Common myeloid progenitor, CD34-positive (primary cell): ENCODE results near the gene COG5.

Source experiments
- CTCF ChIA-PET: fragments of 350-600 bp; sonication (Branson Sonifier 250); formaldehyde crosslinking; loops from one replicate; lab custom pipeline; 2021; ENCODE audit warnings: antibody characterized with exemption; lab: Charles Lee
- POLR2A ChIA-PET: fragments of 350-600 bp; sonication (Branson Sonifier 250); formaldehyde crosslinking; loops from one replicate; lab custom pipeline; 2021; ENCODE audit warnings: antibody characterized with exemption; lab: Charles Lee
- DNase-seq, 3 donors: peaks; one replicate each; pipeline versions ENCODE4 v3.0.0 to v3.0.0-alpha.2; 2013
- H3K27ac ChIP-seq, 2 experiments: 1 replicate in 1 of 2; 2 replicates in 1 of 2; pipeline ENCODE4 v1.7.0; 2013; ENCODE audit warnings: inconsistent platforms in 2 of 2, low read length in 2 of 2, mild to moderate bottlenecking in 2 of 2, low read depth in 1 of 2, moderate library complexity in 1 of 2; ENCODE audit not compliant: severe bottlenecking in 2 of 2, insufficient read depth in 1 of 2, poor library complexity in 1 of 2
- H3K27me3 ChIP-seq, 5 experiments: replicated peaks in 2 of 5; 1 replicate in 3 of 5; 2 replicates in 2 of 5; pipeline versions ENCODE4 v1.6.1 to v1.7.0; 2013; ENCODE audit warnings: low read length in 4 of 5, mild to moderate bottlenecking in 2 of 5, moderate library complexity in 2 of 5, inconsistent platforms in 1 of 5; ENCODE audit not compliant: insufficient read depth in 5 of 5, control insufficient read depth in 4 of 5
- H3K36me3 ChIP-seq, 4 experiments: 1 replicate in 2 of 4; 2 replicates in 2 of 4; pipeline versions ENCODE4 v1.6.1 to v1.7.0; 2013; ENCODE audit warnings: low read length in 3 of 4, control low read depth in 1 of 4, mild to moderate bottlenecking in 1 of 4; ENCODE audit not compliant: control insufficient read depth in 4 of 4, insufficient read depth in 4 of 4
- H3K4me1 ChIP-seq, 4 experiments: 1 replicate in 3 of 4; 2 replicates in 1 of 4; pipeline versions ENCODE4 v1.6.1 to v1.7.1; 2013; ENCODE audit warnings: low read length in 3 of 4, mild to moderate bottlenecking in 3 of 4, control low read depth in 1 of 4, inconsistent platforms in 1 of 4, moderate library complexity in 1 of 4; ENCODE audit not compliant: control insufficient read depth in 4 of 4, insufficient read depth in 4 of 4; ENCODE audit errors: control extremely low read depth in 1 of 4
- H3K4me3 ChIP-seq, 7 experiments: 1 replicate in 4 of 7; 2 replicates in 3 of 7; pipeline versions ENCODE4 v1.5.1 to v1.7.0; 2013; ENCODE audit warnings: mild to moderate bottlenecking in 7 of 7, low read length in 6 of 7, moderate library complexity in 6 of 7, inconsistent platforms in 2 of 7, low read depth in 2 of 7, control low read depth in 1 of 7; ENCODE audit not compliant: insufficient read depth in 4 of 7, control insufficient read depth in 1 of 7; ENCODE audit errors: extremely low read depth in 1 of 7
- H3K9me3 ChIP-seq, 5 experiments: 1 replicate in 4 of 5; 2 replicates in 1 of 5; pipeline versions ENCODE4 v1.6.1 to v1.7.1; 2013; ENCODE audit warnings: low read length in 4 of 5, mild to moderate bottlenecking in 2 of 5, inconsistent platforms in 1 of 5, low read depth in 1 of 5, moderate library complexity in 1 of 5; ENCODE audit not compliant: control insufficient read depth in 4 of 5, insufficient read depth in 2 of 5; ENCODE audit errors: control extremely low read depth in 1 of 5
- WGBS: methylation state at CpG from one replicate; pipeline ENCODE4 v1.1.5; 2013; ENCODE audit not compliant: insufficient coverage; 5-methylcytosine and 5-hydroxymethylcytosine counted together

COG5 gene

GRCh38 chr7:107262857-107263256, 300.9 kb downstream of the COG5 start:
- no peaks in the 10 kb centered on the region for H3K4me1 ChIP-seq
- no peak overlapping the region for H3K27ac ChIP-seq
- H3K36me3 ChIP-seq: no peaks in the 10 kb centered on the region
- POLR2A ChIA-PET: no interaction called here
- no peak for DNase-seq
- H3K4me3 ChIP-seq: no peak overlapping the region
- H3K27me3 ChIP-seq: no peaks in the 10 kb centered on the region
- H3K9me3 ChIP-seq: no peaks in the 10 kb centered on the region
- no CpG with 5 or more reads among the region's 2 CpGs for WGBS
- CTCF ChIA-PET: interaction anchor here (0.6 kb wide), 1 partner anchor 302 kb away, joined by 3 read pairs; no protein-coding TSS in a partner anchor

DNA sequence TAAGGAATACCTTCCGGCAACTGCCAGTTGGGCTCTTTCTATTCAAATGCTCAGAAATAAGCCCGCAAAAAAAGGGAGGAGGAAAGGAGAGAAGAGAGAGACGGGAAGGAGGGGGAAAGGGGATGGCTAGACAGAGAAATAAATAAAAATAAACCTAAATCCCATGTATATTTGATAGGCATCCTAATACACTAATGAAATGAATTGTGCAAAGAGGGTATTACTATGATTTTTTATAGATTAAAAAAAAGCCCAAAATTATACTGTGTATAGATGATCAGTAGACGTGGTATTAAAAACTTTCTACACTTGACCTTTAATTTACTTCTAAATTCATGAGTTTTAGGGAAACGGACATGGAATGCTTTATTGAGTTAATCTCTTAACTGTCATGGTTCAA, 305.0 kb downstream of the COG5 start:
- H3K27me3 ChIP-seq: no peaks in the 10 kb centered on the region
- WGBS: 100% methylated on average over 1 of the region's 5 CpGs
- ChIA-PET POLR2A (no interaction called here), CTCF (no interaction called here)
- no peaks in the 10 kb centered on the region for H3K36me3 ChIP-seq
- no peaks in the 10 kb centered on the region for H3K4me1 ChIP-seq
- no peak for DNase-seq
- no peaks in the 10 kb centered on the region for H3K9me3 ChIP-seq
- no peak overlapping the region for H3K4me3 ChIP-seq
- no peak overlapping the region for H3K27ac ChIP-seq

- H3K4me3 ChIP-seq: no peak overlapping the region
- H3K27me3 ChIP-seq: no peaks in the 10 kb centered on the region
- POLR2A ChIA-PET: no interaction called here
- WGBS: no CpG with 5 or more reads among the region's 4 CpGs
- no peaks in the 10 kb centered on the region for H3K4me1 ChIP-seq
- no peaks in the 10 kb centered on the region for H3K9me3 ChIP-seq
- no peaks in the 10 kb centered on the region for H3K36me3 ChIP-seq
- DNase-seq: no peak
- CTCF ChIA-PET: no interaction called here
- H3K27ac ChIP-seq: no peak overlapping the region
Observed at GRCh38 chr7:107255602-107256001, 308.1 kb downstream of the COG5 start.

DNA sequence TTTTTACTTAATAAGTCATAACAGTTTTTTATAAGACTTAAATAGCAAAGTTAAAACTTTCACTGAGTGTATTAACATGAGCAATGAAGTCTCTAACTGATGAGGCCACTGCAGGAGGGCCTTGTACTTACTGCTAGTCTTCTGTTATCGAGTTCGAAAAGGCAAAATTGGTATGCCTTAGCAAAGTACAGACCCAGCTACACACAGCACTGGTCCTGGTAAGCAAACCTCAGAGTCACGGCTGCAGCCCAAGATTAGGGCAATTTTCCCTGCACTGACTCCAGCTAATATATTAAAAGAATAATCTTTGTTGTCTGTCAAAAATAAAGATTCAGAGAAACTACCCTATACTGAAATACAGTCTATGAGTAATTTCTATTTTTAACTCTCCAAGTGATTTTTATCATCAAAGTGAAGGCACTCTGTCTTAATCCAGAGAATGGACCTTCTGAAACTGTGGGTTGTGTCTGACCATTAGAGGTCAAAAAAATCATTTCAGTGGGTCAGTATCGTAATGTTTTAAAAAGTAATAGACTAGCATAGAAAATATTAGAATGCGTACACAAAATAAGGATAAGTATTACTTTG, 309.2 kb downstream of the COG5 start:
- H3K9me3 ChIP-seq: peaks cover 0 to 1% (median 0%) of the 10 kb centered on the region in 5 experiments
- H3K36me3 ChIP-seq: peaks cover 0 to 4% (median 2%) of the 10 kb centered on the region in 4 experiments
- ChIA-PET POLR2A (no interaction called here), CTCF (no interaction called here)
- no peak overlapping the region for H3K27ac ChIP-seq
- no peak overlapping the region for H3K4me3 ChIP-seq
- H3K27me3 ChIP-seq: no peaks in the 10 kb centered on the region
- WGBS: 100% methylated on average over 2 of the region's 5 CpGs
- no peaks in the 10 kb centered on the region for H3K4me1 ChIP-seq
- no peak for DNase-seq

DNA sequence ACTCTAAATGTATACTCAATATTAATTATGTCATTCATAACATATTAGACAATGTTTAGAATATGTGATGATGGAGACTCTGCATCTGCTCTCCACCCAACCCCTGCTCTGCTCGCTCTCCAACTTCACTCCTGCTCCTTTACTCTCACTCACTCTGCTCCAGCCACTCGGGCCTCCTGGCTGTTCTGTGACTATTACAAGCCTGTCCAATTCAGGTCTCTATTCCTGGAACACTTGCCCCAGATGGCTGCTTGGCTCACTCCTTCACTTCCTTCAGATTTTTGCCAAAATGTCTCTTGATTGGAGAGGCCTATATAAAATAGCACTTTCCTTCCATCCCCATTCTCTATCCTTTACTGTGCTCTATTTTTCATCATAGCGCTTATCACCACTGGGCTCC, 310.1 kb downstream of the COG5 start:
- 100% methylated on average over 2 of the region's 3 CpGs for WGBS

DNA sequence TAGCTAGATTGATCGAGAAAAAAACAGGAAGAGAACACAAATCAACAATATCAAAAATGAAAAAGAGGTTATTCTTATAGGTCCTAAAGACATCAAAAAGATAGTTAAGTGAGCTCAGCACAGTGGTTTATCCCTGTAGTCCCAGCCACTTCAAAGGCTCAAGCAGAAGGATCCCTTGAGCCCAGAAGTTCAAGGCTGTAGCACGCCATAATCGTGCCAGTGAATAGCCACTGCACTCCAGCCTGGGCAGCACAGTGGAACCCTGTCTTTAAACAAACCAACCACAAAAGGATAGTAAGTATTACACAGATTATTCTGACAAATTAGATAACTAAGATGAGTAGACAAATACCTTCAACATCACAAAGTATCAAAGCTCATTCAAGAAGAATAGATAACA, 311.8 kb downstream of the COG5 start:
- H3K4me3 ChIP-seq: no peak overlapping the region
- DNase-seq: no peak
- no CpG with 5 or more reads among the region's 3 CpGs for WGBS
- no peaks in the 10 kb centered on the region for H3K4me1 ChIP-seq
- H3K36me3 ChIP-seq: peaks cover 5 to 19% (median 7%) of the 10 kb centered on the region in 4 experiments
- H3K27ac ChIP-seq: no peak overlapping the region
- POLR2A ChIA-PET: no interaction called here
- CTCF ChIA-PET: no interaction called here
- peaks cover 0 to 1% (median 0%) of the 10 kb centered on the region in 5 experiments for H3K9me3 ChIP-seq
- H3K27me3 ChIP-seq: no peaks in the 10 kb centered on the region

More for the DNA sequence above, 310.1 kb downstream of the COG5 start:
- Histone ChIP-seq H3K4me1 (no peaks in the 10 kb centered on the region), H3K9me3 (peaks cover 0 to 1% (median 0%) of the 10 kb centered on the region in 5 experiments), H3K4me3 (no peak overlapping the region), H3K27ac (no peak overlapping the region), H3K27me3 (no peaks in the 10 kb centered on the region), H3K36me3 (peaks cover 0 to 5% (median 2%) of the 10 kb centered on the region in 4 experiments)
- ChIA-PET POLR2A (no interaction called here), CTCF (no interaction called here)
- DNase-seq: no peak

DNA sequence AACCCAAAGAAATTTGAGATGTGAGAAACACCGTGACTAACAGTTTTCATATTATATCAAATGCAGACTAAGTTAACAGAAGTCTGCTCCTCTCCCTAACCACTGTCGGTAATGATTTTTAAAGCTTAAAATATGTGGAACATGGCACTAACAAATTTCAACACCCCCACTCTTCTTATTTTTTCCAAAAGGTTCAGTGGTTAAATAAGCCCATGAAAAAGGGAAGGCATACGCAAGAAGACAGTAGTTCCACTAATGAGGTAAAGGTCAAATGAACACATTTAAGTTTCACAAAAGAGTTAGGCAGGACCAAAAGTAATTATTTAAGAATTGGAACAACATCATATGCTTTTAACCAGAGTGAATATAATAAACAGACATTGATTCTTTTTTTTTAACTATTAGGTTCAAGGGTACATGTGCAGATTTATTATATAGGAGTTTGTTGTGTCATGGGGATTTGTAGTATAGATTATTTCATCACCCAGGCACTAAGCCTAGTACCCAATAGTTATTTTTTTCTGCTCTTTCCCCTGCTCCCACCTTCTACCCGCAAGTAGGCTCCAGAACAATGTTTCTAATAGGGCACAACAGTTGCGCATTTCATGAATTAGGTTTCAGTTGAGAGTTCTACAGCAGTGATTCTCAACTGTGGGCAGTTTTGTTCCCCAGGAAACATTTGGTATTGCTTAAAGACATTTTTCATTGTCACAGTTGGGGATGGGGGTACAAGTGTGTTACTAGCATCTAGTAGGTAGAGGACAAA, 315.0 kb downstream of the COG5 start:
- Histone ChIP-seq H3K36me3 (peaks cover 9 to 45% (median 11%) of the 10 kb centered on the region in 4 experiments), H3K4me3 (no peak overlapping the region), H3K9me3 (peaks cover 3 to 26% (median 9%) of the 10 kb centered on the region in 5 experiments), H3K27ac (no peak overlapping the region), H3K4me1 (no peaks in the 10 kb centered on the region), H3K27me3 (no peaks in the 10 kb centered on the region)
- 92% methylated on average over 2 of the region's 5 CpGs for WGBS
- ChIA-PET POLR2A (no interaction called here), CTCF (interaction anchor here (0.7 kb wide), 1 partner anchor 135 kb away, joined by 3 read pairs; no protein-coding TSS in a partner anchor)
- DNase-seq: no peak
